HG03442 (cell line): ENCODE results near the gene WWTR1.

Source experiments
- ATAC-seq: cut with Tn5 transposase; IDR thresholded peaks from one replicate; pipeline ENCODE4 v1.9.1; 2021; ENCODE audit warnings: mild to moderate bottlenecking, moderate library complexity; ENCODE audit not compliant: unreplicated experiment

Gene WWTR1

DNA sequence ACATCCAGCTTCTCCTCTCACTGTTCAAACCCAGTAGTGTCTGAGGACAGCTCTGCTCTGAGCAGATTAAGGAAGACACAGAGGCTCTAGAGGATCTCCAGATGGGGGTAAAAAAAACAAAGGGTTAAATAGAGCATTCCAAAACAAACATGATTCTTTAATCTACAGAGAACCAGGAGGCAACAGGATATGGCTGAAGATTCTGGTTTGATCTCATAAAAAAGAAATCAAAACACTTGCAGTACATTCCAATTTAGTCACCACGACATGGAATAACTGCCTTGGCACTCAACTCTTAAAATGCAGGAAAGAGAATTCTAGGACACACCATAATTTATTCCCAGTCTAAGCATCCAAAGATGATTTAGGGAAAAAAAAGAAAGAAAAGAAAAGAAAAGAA, 151.3 kb downstream of the WWTR1 start:
- no peak for ATAC-seq

DNA sequence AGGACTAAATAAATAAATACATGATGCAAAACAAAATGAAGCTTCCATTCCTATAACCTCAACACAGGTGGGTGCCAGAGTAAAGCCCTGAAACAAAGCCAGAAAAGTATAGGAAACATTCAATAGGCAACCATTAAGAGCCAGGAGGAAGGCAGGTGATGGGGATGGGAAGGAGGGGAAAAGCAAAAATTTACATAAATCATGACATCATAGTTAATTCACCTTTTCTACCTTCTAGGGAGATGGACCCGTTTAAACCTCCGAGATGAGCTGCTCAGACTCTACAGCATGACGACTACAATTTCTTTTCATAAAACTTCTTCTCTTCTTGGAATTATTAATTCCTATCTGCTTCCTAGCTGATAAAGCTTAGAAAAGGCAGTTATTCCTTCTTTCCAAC, 155.4 kb downstream of the WWTR1 start:
- ATAC-seq = no peak

DNA sequence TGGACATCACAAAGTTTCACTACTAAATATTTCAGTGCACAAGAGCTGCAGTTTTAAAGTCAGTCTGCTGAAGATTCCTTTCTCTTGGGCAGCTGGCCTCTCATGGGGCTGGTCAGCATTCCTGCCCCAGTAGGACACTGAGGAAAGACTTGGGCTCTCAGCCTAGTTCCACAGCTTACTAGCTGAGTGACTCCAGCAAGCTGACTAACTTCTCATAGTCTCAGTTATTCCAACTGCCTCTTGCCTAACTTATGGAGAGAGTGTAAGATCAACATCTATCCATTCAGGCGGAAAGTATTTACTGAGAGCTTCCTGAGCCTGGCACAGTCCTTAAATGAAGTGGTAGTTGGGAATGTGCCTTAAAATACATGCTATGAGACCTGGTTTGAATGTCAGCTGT, 156.3 kb downstream of the WWTR1 start:
- no peak for ATAC-seq

DNA sequence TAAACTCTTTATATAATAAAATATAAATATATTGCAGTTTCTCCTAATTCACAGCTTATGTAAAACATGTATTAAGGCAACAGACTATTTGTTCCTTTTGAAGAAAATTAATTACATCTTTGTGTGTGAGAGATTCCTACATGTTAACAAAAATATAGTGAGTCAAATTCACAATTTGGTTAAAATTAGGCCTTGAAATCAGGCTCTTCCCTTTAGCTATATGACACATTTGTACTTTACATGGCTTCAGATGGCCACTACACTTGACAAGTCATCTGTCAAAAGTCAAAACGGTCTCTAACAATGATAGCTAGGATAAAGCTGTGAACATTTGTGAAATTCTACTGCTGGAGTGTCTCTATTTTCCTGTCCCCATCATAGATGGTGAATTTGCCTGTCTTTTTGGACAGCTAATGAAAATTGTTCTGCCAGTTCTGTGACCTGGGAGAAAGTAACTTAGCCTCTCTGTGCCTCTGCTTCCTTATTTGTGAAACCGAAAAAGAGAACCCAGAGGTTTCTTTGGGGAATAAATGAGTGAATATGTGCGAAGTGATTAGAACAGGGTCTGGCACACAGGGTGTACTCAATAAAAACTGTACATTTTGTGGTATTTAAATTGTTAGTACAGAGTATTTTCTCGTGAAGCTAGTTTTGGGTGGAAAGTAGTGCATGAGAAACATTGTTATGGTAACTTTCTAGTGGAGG, 159.7 kb downstream of the WWTR1 start:
- no peak for ATAC-seq

DNA sequence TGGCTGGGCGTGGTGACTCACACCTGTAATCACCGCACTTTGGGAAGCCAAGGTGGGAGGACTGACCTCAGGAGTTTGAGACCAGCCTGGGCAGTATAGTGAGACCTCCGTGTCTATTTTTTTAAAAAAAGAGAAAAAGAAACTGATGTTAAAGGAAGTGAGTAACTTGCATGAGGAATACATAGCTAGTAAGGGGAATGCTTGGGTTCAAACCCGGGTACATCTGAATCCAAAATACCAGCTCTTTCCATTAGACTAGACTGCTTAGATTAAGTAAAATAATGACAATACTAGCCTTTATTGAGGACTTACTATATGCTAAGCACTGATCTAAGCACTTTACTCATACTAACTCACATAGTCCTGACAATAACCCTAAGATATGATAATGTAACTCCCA, 160.9 kb downstream of the WWTR1 start:
- no peak for ATAC-seq

DNA sequence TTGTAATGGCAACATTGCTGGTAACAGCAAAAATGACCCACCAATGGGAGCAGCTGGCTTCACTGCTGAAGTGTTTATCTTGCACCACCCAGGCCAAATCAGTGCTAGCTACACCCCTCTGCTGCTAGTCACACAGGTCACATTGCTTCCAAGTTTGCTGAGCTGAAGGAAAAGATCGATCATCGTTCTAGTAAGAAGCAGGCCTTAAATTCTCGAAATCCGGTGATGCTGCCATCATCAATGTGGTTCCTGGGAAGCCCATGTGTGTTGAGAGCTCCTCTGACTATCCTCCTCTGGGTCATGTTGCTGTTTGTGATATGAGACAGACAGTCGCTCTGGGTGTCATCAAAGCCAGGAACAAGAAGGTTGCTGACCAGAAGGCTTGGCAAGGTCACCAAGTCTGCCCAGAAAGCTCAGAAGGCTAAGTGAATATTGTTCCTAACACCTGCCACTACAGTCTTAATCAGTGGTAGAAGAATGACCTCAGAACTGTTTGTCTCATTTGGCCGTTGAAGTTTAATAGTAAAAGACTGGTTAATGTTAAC, 162.2 kb downstream of the WWTR1 start:
- ATAC-seq = no peak

DNA sequence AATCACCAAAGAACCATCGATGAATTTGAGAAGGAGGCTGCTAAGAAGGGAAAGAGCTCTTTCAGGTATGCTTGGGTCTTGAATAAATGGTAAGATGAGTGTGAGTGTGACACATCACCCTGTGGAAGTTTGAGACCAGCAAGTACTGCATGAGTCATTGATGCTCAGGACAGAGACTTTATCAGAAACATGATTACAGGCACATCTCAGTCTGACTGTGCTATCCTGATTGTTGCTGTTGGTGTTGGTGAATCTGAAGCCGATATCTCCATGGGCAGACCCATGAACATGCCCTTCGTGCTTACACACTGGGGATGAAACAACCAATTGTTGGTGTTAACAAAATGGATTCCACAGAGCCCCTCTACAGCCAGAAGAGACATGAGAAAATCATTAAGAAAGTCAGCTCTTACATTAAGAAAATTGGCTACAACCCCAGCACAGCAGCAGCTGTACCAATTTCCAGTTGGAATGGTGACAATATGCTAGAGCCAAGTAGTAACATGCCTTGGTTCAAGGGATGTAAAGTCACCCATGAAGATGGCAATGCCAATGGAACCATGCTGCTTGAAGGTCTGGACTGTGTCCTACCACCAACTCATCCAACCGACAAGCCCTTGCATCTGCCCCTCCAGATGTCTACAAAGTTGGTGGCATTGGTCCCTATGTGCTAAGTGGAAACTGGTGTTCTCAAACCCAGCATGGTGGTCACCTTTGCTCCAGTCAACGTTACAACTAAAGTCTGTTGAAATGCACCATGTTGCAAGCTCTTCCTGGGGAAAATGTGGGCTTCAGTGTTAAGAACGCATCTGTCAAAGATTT, 162.9 kb downstream of the WWTR1 start:
- no peak for ATAC-seq

DNA sequence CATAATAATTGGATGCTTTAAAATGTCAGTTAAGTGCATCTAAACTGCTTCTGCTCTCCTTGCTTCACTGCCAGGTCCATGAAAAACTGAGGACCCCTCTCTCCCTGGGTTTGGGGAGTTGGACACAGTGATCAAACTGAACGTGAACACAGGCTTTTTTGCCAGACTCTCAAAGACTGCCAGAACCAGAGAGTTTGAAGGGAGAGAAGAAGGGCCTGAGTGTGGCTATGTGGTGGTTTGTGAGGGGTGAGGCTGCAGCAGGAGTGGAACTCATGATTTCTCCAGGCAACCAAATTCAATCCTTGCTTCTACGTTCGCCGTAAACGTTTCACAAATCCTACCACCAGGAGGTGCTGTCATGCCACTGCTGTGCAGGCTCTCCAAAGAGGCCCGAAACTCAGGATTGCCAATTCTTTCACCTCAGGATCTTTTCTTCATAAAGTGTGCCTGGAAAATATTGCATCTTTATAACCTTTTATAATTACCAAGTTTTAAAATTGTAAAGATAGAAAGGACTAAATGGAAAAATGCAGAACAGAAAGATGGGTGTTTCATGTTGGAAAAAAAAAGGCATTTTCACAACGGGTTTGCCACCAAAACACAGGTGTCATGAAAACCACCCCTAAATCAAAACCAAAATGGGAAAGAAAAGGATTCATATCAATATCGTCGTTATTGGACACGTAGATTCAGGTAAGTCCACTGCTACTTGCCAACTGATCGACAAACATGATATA, 163.6 kb downstream of the WWTR1 start:
- peak; percentile 45 for ATAC-seq

DNA sequence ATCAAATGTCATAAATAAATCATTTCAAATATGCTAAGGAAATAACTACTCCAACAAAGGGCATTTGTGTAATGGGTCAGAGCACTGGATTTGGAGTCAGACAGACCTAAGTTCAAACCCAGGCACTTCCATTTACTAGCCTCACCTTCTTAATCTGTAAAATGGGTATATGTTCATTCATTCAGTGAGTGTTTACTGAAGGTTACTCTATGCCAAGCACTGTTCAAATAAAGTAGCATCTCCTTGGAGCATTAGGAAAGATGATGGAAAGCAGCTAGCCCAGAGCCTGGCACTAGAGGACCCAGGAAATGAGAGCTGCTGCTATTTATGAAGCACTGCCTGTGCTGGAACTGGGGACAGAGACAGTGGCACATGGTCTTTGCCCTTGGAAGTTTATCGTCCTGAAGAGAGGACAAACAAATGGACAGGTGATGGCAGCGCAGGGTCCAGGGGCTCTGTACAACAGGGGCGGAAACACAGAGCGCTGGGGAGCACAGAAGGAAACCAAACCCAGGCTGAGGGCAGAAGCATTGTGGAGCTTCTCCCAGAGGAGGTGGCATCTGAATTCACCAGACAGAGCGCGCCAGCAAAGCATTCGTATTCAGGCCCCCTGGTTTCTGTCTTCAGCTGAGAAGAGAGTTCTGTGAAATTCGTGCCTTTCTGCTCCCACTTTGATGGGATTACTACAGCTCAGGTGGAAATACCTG, 164.4 kb downstream of the WWTR1 start:
- ATAC-seq = no peak

DNA sequence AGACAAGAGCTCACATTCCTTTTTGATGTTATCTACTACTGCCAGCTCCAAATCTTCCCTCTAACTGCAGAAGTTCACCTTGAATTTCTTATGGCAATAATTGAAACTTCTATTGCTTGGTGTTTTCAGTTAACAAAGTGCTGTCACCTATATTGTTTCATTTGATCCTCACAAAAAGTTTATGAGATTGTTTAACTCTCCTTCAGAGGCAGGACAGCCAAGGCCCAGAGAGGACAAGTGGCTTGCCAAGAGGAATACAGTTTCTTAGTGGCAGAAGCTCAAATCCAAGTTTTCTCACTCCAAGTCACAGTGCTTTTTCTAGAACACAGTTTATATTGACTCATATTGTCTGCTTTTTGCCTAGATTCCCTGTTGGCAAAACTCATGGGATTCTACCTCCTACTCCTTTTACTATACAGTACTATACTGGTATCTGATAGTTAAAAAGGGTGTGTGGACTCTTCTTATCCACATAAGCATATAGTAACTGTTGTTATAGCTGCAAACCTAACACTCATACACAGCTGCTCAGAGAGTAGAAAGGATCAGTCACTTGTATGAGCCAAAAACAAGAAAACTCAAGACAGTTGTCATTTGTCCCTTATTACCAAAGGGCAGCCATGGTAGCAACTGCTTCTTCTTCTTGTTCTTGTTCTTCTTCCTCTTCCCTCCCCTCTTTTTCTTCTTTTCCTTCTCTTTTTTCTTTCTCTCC, 167.4 kb downstream of the WWTR1 start:
- no peak for ATAC-seq

DNA sequence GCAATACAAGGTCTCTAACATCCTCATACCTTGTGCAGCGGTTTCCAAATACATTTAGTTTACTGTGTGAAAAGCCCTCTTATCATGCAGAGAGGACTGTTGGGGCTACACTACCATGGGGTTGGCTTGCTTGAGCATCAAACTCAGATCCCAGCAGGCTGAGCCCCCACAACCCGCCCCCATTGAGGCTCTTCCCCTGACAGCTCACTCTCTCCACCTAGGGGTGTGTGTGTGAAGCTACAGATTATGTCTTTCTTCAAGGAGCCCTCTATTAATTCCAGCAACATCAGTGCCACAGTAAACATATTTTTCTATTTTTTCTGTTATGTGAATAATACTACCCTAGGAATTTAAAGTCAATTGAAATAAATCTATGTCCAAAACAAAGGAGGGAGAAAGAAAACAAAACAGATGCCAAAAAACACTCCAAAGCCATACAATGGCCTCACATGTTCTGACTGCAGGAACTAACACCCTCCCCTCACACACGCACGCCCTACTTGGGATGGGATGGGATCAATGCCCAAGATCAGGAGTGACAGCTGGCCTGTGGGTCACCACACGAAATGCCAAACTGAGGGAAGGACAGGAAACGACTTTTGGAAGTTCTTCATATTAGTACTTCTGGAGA, 168.7 kb downstream of the WWTR1 start:
- ATAC-seq = no peak

DNA sequence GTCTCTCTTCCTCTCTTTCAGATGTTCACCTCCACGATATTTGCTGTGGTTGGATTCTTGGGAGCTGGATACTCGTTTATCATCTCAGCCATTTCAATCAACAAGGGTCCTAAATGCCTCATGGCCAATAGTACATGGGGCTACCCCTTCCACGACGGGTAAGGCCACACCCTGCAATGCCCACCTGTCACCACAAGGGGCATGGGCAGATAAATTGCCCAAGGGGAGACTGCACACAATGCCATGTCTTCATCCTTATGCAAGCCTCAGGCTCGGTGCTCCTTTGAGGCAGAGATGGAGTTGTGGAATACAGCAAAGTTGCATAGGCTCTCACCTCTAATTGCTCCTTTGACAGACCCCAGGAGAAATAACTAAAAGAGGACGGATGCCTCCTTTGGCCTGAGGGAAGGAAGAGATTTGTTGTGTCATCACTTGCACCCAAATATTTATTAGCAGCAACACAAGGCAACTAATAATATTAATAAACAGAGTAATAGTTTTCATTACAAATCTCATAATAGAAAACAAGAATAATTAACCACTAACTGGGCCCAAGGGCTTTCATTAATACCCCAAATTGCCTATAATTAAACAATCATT, 170.1 kb downstream of the WWTR1 start:
- peak; percentile 83 for ATAC-seq

DNA sequence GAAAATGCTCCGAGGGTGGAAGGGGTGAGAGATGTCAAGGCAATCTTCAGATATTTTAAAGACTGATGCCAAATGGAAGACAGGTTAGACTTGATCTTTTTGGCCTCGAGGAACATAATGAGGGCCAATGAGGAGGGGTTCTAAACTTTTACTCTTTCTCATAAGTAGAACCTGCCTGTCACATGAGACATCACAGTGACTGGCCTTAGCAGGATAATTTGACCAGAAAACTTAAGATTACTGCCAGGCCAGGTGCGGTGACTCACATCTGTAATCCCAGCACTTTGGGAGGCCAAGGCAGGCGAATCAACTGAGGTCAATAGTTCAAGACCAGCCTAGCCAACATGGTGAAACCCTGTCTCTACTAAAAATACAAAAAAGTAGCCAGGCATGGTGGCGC, 171.1 kb downstream of the WWTR1 start:
- ATAC-seq = no peak

DNA sequence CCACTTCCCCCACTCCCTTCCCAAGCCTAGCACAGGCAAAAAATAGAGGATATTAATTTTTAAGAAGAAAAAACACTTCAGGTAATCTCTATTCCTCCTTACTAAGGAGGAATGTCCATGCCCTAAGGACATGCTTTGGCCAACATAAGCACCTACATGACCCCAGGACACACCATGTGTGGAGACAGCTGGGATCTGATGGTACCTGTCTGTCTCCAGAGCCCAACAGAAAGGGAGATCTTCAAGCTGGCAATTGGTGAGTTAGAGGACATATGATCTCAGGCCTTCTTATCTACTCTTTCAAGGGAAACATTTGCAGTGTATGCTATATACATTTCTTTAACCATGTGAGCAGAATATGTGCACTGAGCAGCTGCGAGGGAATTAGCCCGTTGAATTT, 176.3 kb downstream of the WWTR1 start:
- no peak for ATAC-seq

DNA sequence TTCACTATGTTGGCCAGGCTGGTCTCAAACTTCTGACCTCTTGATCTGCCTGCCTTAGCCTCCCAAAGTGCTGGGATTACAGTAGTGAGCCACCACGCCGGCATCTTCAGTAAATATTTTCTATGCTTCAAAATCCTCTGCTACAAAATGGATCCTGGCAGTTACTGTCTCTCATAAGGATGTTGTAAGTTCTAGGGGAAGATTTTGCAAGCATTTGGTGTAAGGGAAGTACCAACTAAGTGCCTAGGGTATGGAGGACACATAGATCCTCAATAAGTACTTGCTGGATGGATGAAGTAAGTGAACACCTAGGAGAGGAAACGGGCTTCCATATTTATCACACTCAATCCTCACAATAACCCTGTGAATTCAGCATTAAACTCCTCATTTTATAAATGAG, 176.8 kb downstream of the WWTR1 start:
- ATAC-seq = no peak

DNA sequence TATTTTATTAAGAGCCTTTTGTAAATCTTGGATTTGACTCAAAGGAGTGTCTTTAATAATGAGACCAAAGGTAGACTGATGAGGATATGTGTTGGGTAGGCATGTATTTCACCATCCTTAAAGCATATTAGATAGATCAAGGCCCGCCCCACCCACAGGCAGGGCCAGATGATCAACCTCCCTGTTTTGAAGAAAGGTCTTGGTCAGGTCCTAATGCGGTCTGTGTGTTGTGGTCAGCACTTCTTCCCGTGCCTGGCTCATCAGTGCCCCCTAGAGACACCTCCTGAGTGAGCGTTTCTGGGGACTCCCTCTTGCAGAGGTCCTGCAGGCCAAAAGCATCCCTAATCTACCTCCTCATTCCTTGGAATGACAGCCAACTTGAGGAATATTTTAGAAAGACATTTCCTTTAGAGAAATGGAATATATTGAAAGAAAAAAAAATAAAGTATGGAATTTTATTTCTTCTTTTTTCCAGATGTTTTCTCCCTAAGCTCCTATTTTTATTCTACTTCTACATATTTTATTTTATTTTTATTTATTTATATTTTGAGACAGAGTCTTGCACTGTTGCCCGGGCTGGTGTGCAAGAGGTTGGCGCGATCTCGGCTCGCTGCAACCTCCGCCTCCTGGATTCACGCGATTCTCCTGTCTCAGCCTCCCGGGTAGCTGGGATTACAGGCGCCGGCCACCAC, 177.4 kb downstream of the WWTR1 start:
- peak; percentile 94 for ATAC-seq

DNA sequence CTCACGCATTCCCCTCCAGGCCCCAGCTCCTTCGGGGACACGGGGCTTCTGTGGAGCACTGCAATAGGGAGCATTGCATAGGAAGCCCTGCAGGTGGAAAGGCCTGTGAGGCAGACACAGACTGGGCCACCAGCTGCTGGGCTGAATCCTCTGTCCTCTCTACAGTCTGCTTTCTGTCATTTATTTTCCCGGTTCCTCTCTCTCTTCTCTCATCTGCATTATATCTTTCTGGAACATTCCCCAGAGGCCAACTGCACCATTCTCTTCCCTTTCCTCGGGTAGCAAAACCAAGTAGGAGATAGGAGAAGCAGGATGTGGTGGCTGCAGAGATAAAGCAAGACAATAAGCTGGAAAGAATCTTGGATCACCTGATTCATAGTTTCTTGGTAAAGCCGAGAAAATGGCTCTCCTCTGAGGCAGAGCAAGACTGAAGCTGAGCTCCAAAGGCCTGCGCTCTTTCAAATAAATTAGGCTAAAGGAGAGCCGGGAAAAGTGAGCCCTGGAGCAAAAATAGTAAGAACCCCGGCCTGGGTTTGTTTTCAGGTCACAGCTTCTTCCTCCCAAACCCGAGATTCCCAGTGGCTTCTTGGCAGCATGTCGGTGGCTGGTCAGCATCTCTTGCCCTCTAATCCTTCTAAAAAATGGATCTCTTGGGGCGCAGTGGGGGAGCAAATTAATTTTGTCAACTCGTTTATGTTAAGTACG, 178.1 kb downstream of the WWTR1 start:
- ATAC-seq = no peak

DNA sequence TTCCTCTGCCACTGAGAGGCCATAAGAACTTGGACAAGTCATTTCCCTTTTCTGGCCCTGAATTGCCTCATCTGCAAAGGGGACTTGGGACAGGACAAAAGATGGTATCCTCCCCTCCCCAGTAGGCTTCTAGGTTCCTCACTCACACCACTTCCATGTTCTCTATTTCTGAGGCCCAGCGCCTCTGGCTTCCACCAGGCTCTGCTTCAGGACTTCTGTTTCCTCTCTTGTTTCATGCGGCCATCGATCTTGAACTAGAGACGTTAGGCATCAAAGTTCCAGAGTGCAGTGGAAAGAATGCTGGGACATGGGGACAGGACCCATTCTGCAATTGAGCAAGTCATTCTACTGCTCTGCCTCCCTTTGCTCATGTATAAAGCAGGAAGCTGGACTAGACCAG, 181.6 kb downstream of the WWTR1 start:
- ATAC-seq = no peak
